ENCODE measurements around the gene EMC9. TPM values are rescaled to one million over a fixed set of nuclear protein-coding genes. Genes with fewer than 3 reads are reported as not detected.

EMC9 gene
- polyA plus RNA-seq, 1 donor (not counting 4 experiments of a cell fraction or from before 2014, with no cell fraction given): 11.0 TPM

DNA sequence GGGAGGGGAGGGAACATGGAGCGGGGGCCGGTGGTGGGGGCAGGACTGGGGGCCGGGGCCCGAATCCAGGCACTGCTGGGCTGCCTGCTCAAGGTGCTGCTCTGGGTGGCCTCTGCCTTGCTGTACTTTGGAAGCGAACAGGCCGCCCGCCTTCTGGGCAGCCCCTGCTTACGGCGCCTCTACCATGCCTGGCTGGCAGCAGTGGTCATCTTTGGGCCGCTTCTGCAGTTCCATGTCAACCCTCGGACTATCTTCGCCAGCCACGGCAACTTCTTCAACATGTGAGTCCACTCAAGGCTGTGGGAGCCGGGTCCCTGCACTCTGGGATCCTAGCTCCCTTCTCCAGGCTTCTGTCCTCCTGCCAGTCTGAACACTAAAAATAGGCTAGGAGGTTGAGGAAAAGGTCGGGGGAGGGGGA lies 9.8 kb downstream of the EMC9 start:
- Histone ChIP-seq H3K27me3 (ENCODE audit: control insufficient read depth, extremely low read depth, insufficient read depth, low read length) (no peaks in the 10 kb centered on the region), H3K4me2 (ENCODE audit: control insufficient read depth, extremely low read depth, insufficient read depth, low read depth, low read length) (no peak overlapping the region), H3K9ac (ENCODE audit: control insufficient read depth, extremely low read depth, insufficient read depth, low read length) (no peak overlapping the region), H3K9me1 (ENCODE audit: control insufficient read depth, extremely low read depth, insufficient read depth, low read length) (no peaks in the 10 kb centered on the region), H3K27ac (ENCODE audit: control insufficient read depth, insufficient read depth, low read length) (no peak overlapping the region), H2AFZ (ENCODE audit: control insufficient read depth, low read length) (no peak overlapping the region), H3K36me3 (ENCODE audit: control insufficient read depth in 2 of 2, extremely low read depth in 1 of 2, insufficient read depth in 2 of 2, low read length in 2 of 2) (no peaks in the 10 kb centered on the region), H4K20me1 (ENCODE audit: control insufficient read depth, extremely low read depth, insufficient read depth, low read length) (no peaks in the 10 kb centered on the region), H3K4me1 (ENCODE audit: control insufficient read depth, extremely low read depth, insufficient read depth, low read length) (peaks cover 16% of the 10 kb centered on the region), H3K79me2 (ENCODE audit: control insufficient read depth, insufficient read depth, low read length) (peaks cover 3% of the 10 kb centered on the region), H3K9me3 (ENCODE audit: control insufficient read depth, low read depth, low read length) (no peaks in the 10 kb centered on the region), H3K4me3 (ENCODE audit: control insufficient read depth in 2 of 3, extremely low read depth in 1 of 3, insufficient read depth in 2 of 3, low read depth in 1 of 3, low read length in 3 of 3) (no peak overlapping the region)
- no peak for FAIRE-seq
- TF ChIP-seq, protein P1, sequence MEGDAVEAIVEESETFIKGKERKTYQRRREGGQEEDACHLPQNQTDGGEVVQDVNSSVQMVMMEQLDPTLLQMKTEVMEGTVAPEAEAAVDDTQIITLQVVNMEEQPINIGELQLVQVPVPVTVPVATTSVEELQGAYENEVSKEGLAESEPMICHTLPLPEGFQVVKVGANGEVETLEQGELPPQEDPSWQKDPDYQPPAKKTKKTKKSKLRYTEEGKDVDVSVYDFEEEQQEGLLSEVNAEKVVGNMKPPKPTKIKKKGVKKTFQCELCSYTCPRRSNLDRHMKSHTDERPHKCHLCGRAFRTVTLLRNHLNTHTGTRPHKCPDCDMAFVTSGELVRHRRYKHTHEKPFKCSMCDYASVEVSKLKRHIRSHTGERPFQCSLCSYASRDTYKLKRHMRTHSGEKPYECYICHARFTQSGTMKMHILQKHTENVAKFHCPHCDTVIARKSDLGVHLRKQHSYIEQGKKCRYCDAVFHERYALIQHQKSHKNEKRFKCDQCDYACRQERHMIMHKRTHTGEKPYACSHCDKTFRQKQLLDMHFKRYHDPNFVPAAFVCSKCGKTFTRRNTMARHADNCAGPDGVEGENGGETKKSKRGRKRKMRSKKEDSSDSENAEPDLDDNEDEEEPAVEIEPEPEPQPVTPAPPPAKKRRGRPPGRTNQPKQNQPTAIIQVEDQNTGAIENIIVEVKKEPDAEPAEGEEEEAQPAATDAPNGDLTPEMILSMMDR (optimal IDR thresholded peaks at IDR 0.05 in 1 of 3, IDR thresholded peaks at IDR 0.05 in 1 of 3, conservative IDR thresholded peaks at IDR 0.05 in 1 of 3; ENCODE audit: extremely low read depth in 1 of 3, insufficient read depth in 2 of 3, low read length in 3 of 3): no peak
- TF ChIP-seq EZH2 (IDR thresholded peaks at IDR 0.05; ENCODE audit: low read length): no peak
- DNase-seq (ENCODE audit: low read depth, low spot score): no peak
- dilution Hi-C loops (cut with MboI; ENCODE audit: extremely low pct_ligation_motif_present, low sequenced_read_pairs): no loop called here

DNA sequence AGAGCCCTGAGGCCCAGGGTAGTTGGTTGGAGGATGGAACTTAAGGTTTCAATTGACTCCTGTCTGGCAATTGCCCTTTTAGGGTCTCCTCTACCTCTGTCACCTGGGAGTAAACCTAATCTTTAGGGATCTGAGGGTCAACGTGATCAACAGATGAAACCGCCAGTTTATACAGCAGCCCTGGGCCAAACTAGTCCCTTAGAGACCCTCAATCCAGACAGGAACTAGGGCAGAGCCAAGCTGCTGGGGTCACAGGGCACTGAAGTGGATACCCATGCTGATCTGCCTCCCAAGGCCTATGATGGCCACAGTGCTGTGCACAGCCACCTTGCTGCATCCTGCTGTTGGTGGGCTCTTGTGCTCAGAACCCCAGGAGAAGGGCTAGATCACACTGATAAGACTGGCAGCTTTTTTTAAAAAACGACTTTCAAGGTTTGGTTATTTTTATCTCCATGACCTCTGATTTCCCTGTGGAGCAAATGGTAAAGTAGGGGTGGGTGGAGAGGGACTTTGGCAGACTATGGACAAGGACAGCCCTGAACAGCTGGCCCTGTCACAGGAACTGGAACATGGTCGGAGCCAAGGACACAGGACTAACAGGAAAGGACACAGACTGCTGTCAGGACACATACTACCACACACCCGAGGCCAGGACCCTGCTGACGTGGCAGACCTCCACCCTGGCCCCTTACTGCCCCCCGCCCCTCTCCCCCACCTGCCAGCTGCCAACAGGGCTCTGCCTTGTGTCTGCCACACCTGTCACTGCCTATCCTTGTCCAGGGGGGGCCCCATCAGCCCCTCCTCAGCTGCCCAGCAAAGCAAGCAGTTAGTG lies 10.5 kb downstream of the EMC9 start:
- Histone ChIP-seq H3K4me1 (ENCODE audit: control insufficient read depth, extremely low read depth, insufficient read depth, low read length) (peaks cover 15% of the 10 kb centered on the region), H3K4me3 (ENCODE audit: control insufficient read depth in 2 of 3, extremely low read depth in 1 of 3, insufficient read depth in 2 of 3, low read depth in 1 of 3, low read length in 3 of 3) (no peak overlapping the region), H4K20me1 (ENCODE audit: control insufficient read depth, extremely low read depth, insufficient read depth, low read length) (no peaks in the 10 kb centered on the region), H3K27ac (ENCODE audit: control insufficient read depth, insufficient read depth, low read length) (no peak overlapping the region), H2AFZ (ENCODE audit: control insufficient read depth, low read length) (no peak overlapping the region), H3K36me3 (ENCODE audit: control insufficient read depth in 2 of 2, extremely low read depth in 1 of 2, insufficient read depth in 2 of 2, low read length in 2 of 2) (no peaks in the 10 kb centered on the region), H3K27me3 (ENCODE audit: control insufficient read depth, extremely low read depth, insufficient read depth, low read length) (no peaks in the 10 kb centered on the region), H3K9me1 (ENCODE audit: control insufficient read depth, extremely low read depth, insufficient read depth, low read length) (no peaks in the 10 kb centered on the region), H3K79me2 (ENCODE audit: control insufficient read depth, insufficient read depth, low read length) (no peaks in the 10 kb centered on the region), H3K4me2 (ENCODE audit: control insufficient read depth, extremely low read depth, insufficient read depth, low read depth, low read length) (no peak overlapping the region), H3K9me3 (ENCODE audit: control insufficient read depth, low read depth, low read length) (no peaks in the 10 kb centered on the region), H3K9ac (ENCODE audit: control insufficient read depth, extremely low read depth, insufficient read depth, low read length) (no peak overlapping the region)
- dilution Hi-C loops (cut with MboI; ENCODE audit: extremely low pct_ligation_motif_present, low sequenced_read_pairs): no loop called here
- TF ChIP-seq, protein P1 (optimal IDR thresholded peaks at IDR 0.05 in 1 of 3, IDR thresholded peaks at IDR 0.05 in 1 of 3, conservative IDR thresholded peaks at IDR 0.05 in 1 of 3; ENCODE audit: extremely low read depth in 1 of 3, insufficient read depth in 2 of 3, low read length in 3 of 3): no peak
- no peak for TF ChIP-seq EZH2 (IDR thresholded peaks at IDR 0.05; ENCODE audit: low read length)
- DNase-seq (ENCODE audit: low read depth, low spot score): no peak
- FAIRE-seq: no peak
